IMR-90 (cell line): ENCODE results near the gene TMEM126B. TPM values are rescaled to one million over a fixed set of nuclear protein-coding genes. Genes with fewer than 3 reads are reported as not detected.
A peak's percentile ranks its signal among the peaks of the same experiment; 100 is the strongest.

Source experiments
- ATAC-seq: fragments of 200-7000 bp; cut with Tn5 transposase; 2 replicates; pipeline ENCODE4 v1.9.1; 2020; ENCODE audit warnings: low read depth, mild to moderate bottlenecking, moderate library complexity
- BruUV-seq: library from RNA; stranded (reverse); fragments of 400-500 nt; replicated peaks from 2 replicates; lab custom pipeline; 2021; lab: Mats Ljungman, UMichigan
- CTCF ChIA-PET: fragments of 300-600 bp; formaldehyde crosslinking; extraction: SDS; loops from one replicate; lab custom pipeline; 2021; ENCODE audit warnings: antibody characterized with exemption; lab: Yijun Ruan, JAX
- POLR2A ChIA-PET: fragments of 300-600 bp; sonication (Branson Sonifier 250); formaldehyde crosslinking; loops from one replicate; lab custom pipeline; 2022; ENCODE audit warnings: antibody characterized with exemption; ENCODE audit not compliant: unreplicated experiment; lab: Charles Lee
- DNase-seq: peaks from one replicate; pipeline ENCODE4 v3.0.0; 2013
- H2AFZ ChIP-seq: replicated peaks from 2 replicates; pipeline ENCODE3; 2013; ENCODE audit warnings: low read length, mild to moderate bottlenecking; ENCODE audit not compliant: poor library complexity
- H2AK5ac ChIP-seq: 2 replicates; pipeline ENCODE4 v1.6.1; 2013; ENCODE audit warnings: low read depth, low read length, inconsistent platforms
- H2AK9ac ChIP-seq: replicated peaks from 2 replicates; pipeline ENCODE3; 2013; ENCODE audit warnings: mild to moderate bottlenecking, low read depth, low read length, moderate library complexity; ENCODE audit not compliant: poor library complexity
- H2BK120ac ChIP-seq: 2 replicates; pipeline ENCODE4 v1.6.1; 2013; ENCODE audit warnings: low read depth, low read length, inconsistent platforms
- H2BK15ac ChIP-seq: 3 replicates; pipeline ENCODE4 v1.6.1; 2013; ENCODE audit warnings: low read depth, low read length, inconsistent platforms
- H2BK20ac ChIP-seq: 2 replicates; pipeline ENCODE4 v1.6.1; 2013; ENCODE audit warnings: low read depth, mild to moderate bottlenecking, inconsistent platforms, low read length, moderate library complexity
- H2BK5ac ChIP-seq: 2 replicates; pipeline ENCODE4 v1.6.1; 2013; ENCODE audit warnings: mild to moderate bottlenecking, low read depth, low read length, inconsistent platforms; ENCODE audit not compliant: poor library complexity, severe bottlenecking
- H3K14ac ChIP-seq: replicated peaks from 2 replicates; pipeline ENCODE4 v1.6.1; 2013; ENCODE audit warnings: low read depth, low read length, inconsistent platforms
- H3K18ac ChIP-seq: 2 replicates; pipeline ENCODE4 v1.6.1; 2013; ENCODE audit warnings: low read depth, low read length, control low read depth
- H3K23ac ChIP-seq: 2 replicates; pipeline ENCODE4 v1.6.1; 2013; ENCODE audit warnings: low read depth, low read length, inconsistent platforms
- H3K27ac ChIP-seq: 2 replicates; pipeline ENCODE4 v1.5.1; 2013; ENCODE audit warnings: mild to moderate bottlenecking, control low read depth, low read length; ENCODE audit not compliant: insufficient read depth
- H3K27me3 ChIP-seq: 2 replicates; pipeline ENCODE4 v1.6.1; 2013; ENCODE audit warnings: low read length; ENCODE audit not compliant: control insufficient read depth, insufficient read depth
- H3K36me3 ChIP-seq: 2 replicates; pipeline ENCODE4 v1.6.1; 2013; ENCODE audit warnings: low read length, mixed read lengths; ENCODE audit not compliant: control insufficient read depth, insufficient read depth
- H3K4ac ChIP-seq: 2 replicates; pipeline ENCODE4 v1.6.1; 2013; ENCODE audit warnings: low read depth, low read length, inconsistent platforms
- H3K4me1 ChIP-seq: 2 replicates; pipeline ENCODE4 v1.6.1; 2013; ENCODE audit warnings: low read length, mixed read lengths; ENCODE audit not compliant: control insufficient read depth, insufficient read depth
- H3K4me2 ChIP-seq: 2 replicates; pipeline ENCODE4 v1.6.1; 2013; ENCODE audit warnings: low read depth, mild to moderate bottlenecking, control low read depth, low read length, moderate library complexity
- H3K4me3 ChIP-seq: 2 replicates; pipeline ENCODE4 v1.5.1; 2013; ENCODE audit warnings: low read depth, mild to moderate bottlenecking, control low read depth, low read length, moderate library complexity; ENCODE audit not compliant: insufficient read depth
- H3K56ac ChIP-seq: 2 replicates; pipeline ENCODE4 v1.6.1; 2013; ENCODE audit warnings: low read length, inconsistent platforms; ENCODE audit not compliant: insufficient read depth; ENCODE audit errors: extremely low read depth
- H3K79me1 ChIP-seq, 2 experiments: 2 replicates each; pipeline ENCODE4 v1.6.1; 2013; ENCODE audit warnings: low read length in 2 of 2, inconsistent platforms in 1 of 2, low read depth in 1 of 2
- H3K9ac ChIP-seq: 2 replicates; pipeline ENCODE4 v1.6.1; 2013; ENCODE audit warnings: low read depth, low read length, control low read depth
- H3K9me1 ChIP-seq: 2 replicates; pipeline ENCODE4 v1.6.1; 2013; ENCODE audit warnings: low read length, inconsistent platforms; ENCODE audit not compliant: insufficient read depth
- H3K9me3 ChIP-seq: 2 replicates; pipeline ENCODE4 v1.6.1; 2013; ENCODE audit warnings: low read length; ENCODE audit not compliant: control insufficient read depth, insufficient read depth
- H4K20me1 ChIP-seq: 2 replicates; pipeline ENCODE4 v1.6.1; 2013; ENCODE audit warnings: low read length, inconsistent platforms; ENCODE audit not compliant: insufficient read depth
- H4K5ac ChIP-seq: 2 replicates; pipeline ENCODE4 v1.6.1; 2013; ENCODE audit warnings: mild to moderate bottlenecking, low read depth, low read length, control low read depth
- H4K8ac ChIP-seq, 2 experiments: 2 replicates each; pipeline ENCODE4 v1.6.1; 2013; ENCODE audit warnings: low read depth in 2 of 2, low read length in 2 of 2, control low read depth in 1 of 2, inconsistent platforms in 1 of 2
- H4K91ac ChIP-seq: 2 replicates; pipeline ENCODE4 v1.6.1; 2013; ENCODE audit warnings: low read depth, low read length, inconsistent platforms; ENCODE audit not compliant: insufficient read depth
- CTCF ChIP-seq: conservative IDR thresholded peaks from 2 replicates; pipeline ENCODE4 v1.5.1; 2012; ENCODE audit warnings: mild to moderate bottlenecking, low read depth, low read length, improper control_type of control experiment
- MXI1 ChIP-seq: IDR thresholded peaks from 2 replicates; pipeline ENCODE4 v1.6.1; 2012; ENCODE audit warnings: low read depth, mild to moderate bottlenecking, low read length, moderate library complexity, borderline replicate concordance
- RAD21 ChIP-seq: IDR thresholded peaks from 2 replicates; pipeline ENCODE4 v1.6.1; 2012; ENCODE audit warnings: low read length, improper control_type of control experiment
- SMC3 ChIP-seq: fragments of 150-350 bp; IDR thresholded peaks from 2 replicates; pipeline ENCODE4 v1.6.1; 2016; ENCODE audit warnings: low read depth, mild to moderate bottlenecking, antibody characterized with exemption, low read length, moderate library complexity
- WGBS, 2 experiments: methylation state at CpG; one replicate each; pipeline versions ENCODE4 v1.1.5 to v1.1.7; 2013; ENCODE audit warnings: missing lambda C conversion rate in 2 of 2; ENCODE audit not compliant: insufficient read length in 1 of 2; ENCODE audit errors: extremely low coverage in 2 of 2; 5-methylcytosine and 5-hydroxymethylcytosine counted together
- dilution Hi-C: fragments of 300-500 bp; cut with HindIII; formaldehyde crosslinking; loops from one replicate; pipeline ENCODE4 v1.14.3; 2018; ENCODE audit warnings: low sequenced_read_pairs; ENCODE audit not compliant: unreplicated experiment
- in situ Hi-C: fragments of 300-500 bp; cut with MboI; formaldehyde crosslinking; loops from 3 replicates; pipeline ENCODE4 v1.14.3; 2019; ENCODE audit warnings: low sequenced_read_pairs, inconsistent platforms, mixed read lengths
- intact Hi-C: fragments of 100-400 bp; cut with micrococcal nuclease; formaldehyde crosslinking; loops from 2 replicates; pipeline ENCODE4 v1.10.0; 2022
- polyA plus RNA-seq, 3 experiments: library from polyadenylated mRNA; depleted of rRNA; stranded (reverse); fragments of >200 nt; gene quantifications; 2 replicates each; pipeline ENCODE4 v1.2.3, GENCODE V29; 2012; ENCODE audit warnings: low replicate concordance in 1 of 3
- total RNA-seq: library from RNA; depleted of rRNA; stranded (reverse); fragments of >200 nt; gene quantifications from 2 replicates; pipeline ENCODE4 v1.2.3, GENCODE V29; 2012

The TMEM126B gene
- total and polyA plus RNA-seq, 2 of the 4 experiments (the other 2 are of a cell fraction) = 44.6 to 56.8 TPM

- no peak overlapping the region for H4K8ac ChIP-seq
- H3K4me1 ChIP-seq = no peaks in the 10 kb centered on the region
- no peak for TF ChIP-seq MXI1
- peak; percentile 42; the same call in 1 of the 2 replicates for TF ChIP-seq SMC3
- peak; percentile 36; the same call in 1 of the 2 replicates for TF ChIP-seq CTCF
- peak; percentile 43 for TF ChIP-seq RAD21
- H3K79me1 ChIP-seq = no peaks in the 10 kb centered on the region
- H3K23ac ChIP-seq = no peak overlapping the region
- no peaks in the 10 kb centered on the region for H3K9me3 ChIP-seq
- intact Hi-C loops = loop anchor here (1.0 to 5.0 kb wide), 3 partner anchors 790 to 1033 kb away; no protein-coding TSS in a partner anchor
- H3K4ac ChIP-seq = no peak overlapping the region
- no peak overlapping the region for H3K18ac ChIP-seq
- H3K36me3 ChIP-seq = no peaks in the 10 kb centered on the region
- no peak overlapping the region for H3K27ac ChIP-seq
- H2BK20ac ChIP-seq = no peak overlapping the region
- ATAC-seq (peak; percentile 85), DNase-seq (peak; percentile 36)
- no peaks in the 10 kb centered on the region for H4K20me1 ChIP-seq
- no peak overlapping the region for H3K9ac ChIP-seq
- no peak overlapping the region for H2AFZ ChIP-seq
- no peak overlapping the region for H3K4me3 ChIP-seq
- no peak overlapping the region for H2BK120ac ChIP-seq
- H2AK5ac ChIP-seq = no peak overlapping the region
- H4K91ac ChIP-seq = no peak overlapping the region
- BruUV-seq = no TSS peak
- H2BK5ac ChIP-seq = no peak overlapping the region
- ChIA-PET POLR2A (no interaction called here), CTCF (interaction anchor here (0.6 to 1.7 kb wide), 2 partner anchors 617 to 810 kb away, joined by 4 to 9 read pairs; no protein-coding TSS in a partner anchor)
- no peaks in the 10 kb centered on the region for H3K27me3 ChIP-seq
- H3K4me2 ChIP-seq = no peak overlapping the region
- H2AK9ac ChIP-seq = no peak overlapping the region
- dilution Hi-C loops = no loop called here
- in situ Hi-C loops = loop anchor here (25.0 kb wide), 1 partner anchor 1754 kb away; no protein-coding TSS in a partner anchor
- H3K14ac ChIP-seq = no peak overlapping the region
- H4K5ac ChIP-seq = no peak overlapping the region
- no peak overlapping the region for H2BK15ac ChIP-seq
- H3K9me1 ChIP-seq = no peaks in the 10 kb centered on the region
- WGBS, 2 experiments = no CpG with 5 or more reads among the region's 4 CpGs
- no peak overlapping the region for H3K56ac ChIP-seq
These were observed 37.4 kb upstream of the TMEM126B start for GRCh38 chr11:85590848-85591483.
